ENCODE data around the gene ARAP2.

GRCh38 chr4:36269101-36269500 lies 24.8 kb upstream of the ARAP2 start:
- TF ChIP-seq CTCF (IDR thresholded peaks at IDR 0.05 in 8 of 11, conservative IDR thresholded peaks at IDR 0.05 in 3 of 11), result no peak
- no peak for TF ChIP-seq POLR2A (IDR thresholded peaks at IDR 0.05)

Data from spleen (tissue), 7 donors.